ENCODE results near the gene IARS1. TPM values are rescaled to one million over a fixed set of nuclear protein-coding genes. Genes with fewer than 3 reads are reported as not detected.

Gene IARS1
- total RNA-seq, 1 donor from 2014 or later, result 110 TPM

GRCh38 chr9:92245005-92245797 is 48.3 kb downstream of the IARS1 start:
- peak in 1 of 2 donors; percentile 24 for DNase-seq (ENCODE audit: low read depth in 2 of 2)

Other genes with a start within 250 kb of the IARS1 start
- 76.1 and 105 TPM in 2 replicates for gene SPTLC1, start 178.3 kb downstream of the IARS1 start, total RNA-seq
- gene NOL8, start 31.7 kb upstream of the IARS1 start, total RNA-seq, result 10.2 and 15.5 TPM in 2 replicates
- 1.6 and 2.0 TPM in 2 replicates for gene CENPP, start 32.3 kb upstream of the IARS1 start, total RNA-seq
- gene OGN, start 110.9 kb upstream of the IARS1 start, total RNA-seq, result not detected in 2 replicates
- not detected in 2 replicates for gene OMD, start 130.8 kb upstream of the IARS1 start, total RNA-seq
- gene ASPN, start 188.8 kb upstream of the IARS1 start, total RNA-seq, result not detected in 2 replicates
- gene ECM2, start 242.3 kb upstream of the IARS1 start, total RNA-seq, result not detected in 2 replicates

Measured in lung microvascular endothelial cell (primary cell).